DMS53 treated with DMSO at 0.1 percent for 48 hours (cell line): ENCODE measurements around the gene TMX1.
"Not testable (repeated sequence)": the region's sequence is repeated elsewhere in the genome, so short reads cannot be mapped to it uniquely, and the experiment has no call there.

ENCODE experiments used
- DNase-seq: peaks from one replicate; lab custom pipeline; 2025; ENCODE audit not compliant: unreplicated experiment; lab: John Stamatoyannopoulos, UW

The TMX1 gene, protein sequence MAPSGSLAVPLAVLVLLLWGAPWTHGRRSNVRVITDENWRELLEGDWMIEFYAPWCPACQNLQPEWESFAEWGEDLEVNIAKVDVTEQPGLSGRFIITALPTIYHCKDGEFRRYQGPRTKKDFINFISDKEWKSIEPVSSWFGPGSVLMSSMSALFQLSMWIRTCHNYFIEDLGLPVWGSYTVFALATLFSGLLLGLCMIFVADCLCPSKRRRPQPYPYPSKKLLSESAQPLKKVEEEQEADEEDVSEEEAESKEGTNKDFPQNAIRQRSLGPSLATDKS

DNA sequence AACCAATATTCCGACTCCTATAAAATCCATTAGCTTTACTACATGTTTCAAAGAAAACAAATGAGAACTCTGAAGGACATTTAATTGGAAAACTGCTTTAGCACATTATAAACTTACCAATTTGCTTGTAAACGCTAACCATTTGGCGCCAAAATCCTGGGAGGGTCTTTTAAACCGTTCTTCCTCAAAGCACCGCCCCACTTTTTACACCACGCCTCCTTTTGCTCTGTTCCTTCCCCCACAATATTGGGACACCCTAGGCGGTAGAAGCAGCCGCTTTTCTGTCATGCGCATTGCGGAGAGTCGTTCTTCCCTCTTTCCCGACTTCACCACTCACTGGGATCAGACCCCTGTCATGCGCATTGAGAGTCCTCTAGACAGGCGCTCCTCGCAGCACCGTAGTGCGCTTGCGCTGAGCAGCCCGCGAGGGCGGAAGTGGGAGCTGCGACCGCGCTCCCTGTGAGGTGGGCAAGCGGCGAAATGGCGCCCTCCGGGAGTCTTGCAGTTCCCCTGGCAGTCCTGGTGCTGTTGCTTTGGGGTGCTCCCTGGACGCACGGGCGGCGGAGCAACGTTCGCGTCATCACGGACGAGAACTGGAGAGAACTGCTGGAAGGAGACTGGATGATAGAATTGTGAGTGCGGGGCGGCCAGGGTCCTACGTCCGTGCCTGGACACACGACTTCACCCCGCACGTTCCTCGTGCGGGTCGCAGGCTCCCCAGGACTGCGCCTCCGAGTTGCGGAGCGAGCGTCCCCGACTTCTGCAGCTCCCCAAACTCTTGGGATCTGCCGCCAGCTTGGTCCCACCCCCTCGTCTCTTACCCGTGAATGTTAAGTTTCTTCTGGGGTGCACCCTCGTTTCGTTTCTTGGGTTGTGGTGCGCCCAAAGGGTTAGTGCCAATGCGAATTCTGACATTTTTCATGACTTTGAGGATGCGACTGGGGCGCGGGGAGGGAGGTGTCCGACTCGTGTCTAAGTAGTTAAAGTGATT is at the start of gene TMX1:
Gene TMX1 (plus strand): TSS at position 435 of the 991 bp plus-strand sequence. CDS start 46 bp downstream, at position 481.
- peak; percentile 89 for DNase-seq

DNA sequence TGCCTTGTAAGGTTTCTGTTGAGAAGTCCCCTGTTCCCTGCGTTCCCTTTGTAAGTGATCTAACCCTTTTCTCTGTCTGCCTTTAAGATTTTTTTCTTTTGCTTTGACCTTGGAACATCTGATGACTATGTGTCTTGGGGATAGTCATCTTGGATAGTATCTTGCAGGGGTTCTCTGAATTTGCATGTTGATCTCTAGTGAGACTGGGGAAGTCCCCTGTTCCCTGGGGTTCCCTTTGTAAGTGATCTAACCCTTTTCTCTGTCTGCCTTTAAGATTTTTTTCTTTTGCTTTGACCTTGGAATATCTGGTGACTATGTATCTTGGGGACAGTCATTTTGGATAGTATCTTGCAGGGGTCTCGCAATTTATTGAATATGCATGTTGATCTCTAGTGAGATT is 38.2 kb upstream of the TMX1 start:
- DNase-seq: no peak

DNA sequence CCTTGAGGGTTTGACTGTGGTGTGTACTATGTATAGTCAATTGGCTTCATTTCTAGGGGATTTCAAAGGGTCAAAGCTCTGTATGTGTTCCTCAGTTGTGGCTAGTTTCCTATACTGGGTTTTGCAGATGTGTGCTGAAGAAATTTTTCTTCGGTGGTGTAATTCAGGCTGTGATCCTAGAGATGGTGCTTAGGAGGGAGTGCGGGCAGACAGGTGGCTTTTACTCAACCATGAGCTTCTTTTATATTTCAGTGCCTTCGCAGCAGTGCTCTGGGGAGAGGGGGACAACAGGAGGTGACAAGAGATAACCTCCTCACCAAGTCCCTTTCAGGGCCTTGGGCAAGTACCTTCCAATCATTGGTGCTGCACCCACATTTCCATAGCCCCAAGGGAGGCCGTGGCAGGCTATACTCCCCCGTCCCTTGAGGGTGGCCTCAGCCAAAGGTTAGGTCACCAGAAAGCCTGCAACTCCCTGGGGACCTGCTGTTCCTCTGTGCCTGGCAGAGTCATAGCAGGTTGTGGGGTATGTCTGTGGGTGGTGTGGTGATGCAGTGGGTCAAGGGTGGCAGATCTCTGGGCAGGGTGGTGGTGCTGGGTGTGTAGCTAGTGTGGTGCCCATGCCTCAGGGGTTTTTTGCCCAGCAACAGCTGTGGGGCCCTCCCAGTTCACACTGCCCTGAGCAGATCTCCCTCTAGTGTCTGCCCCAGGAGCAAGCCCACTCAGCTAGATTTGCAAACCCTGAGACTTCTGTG is 37.0 kb upstream of the TMX1 start:
- DNase-seq: no peak

DNA sequence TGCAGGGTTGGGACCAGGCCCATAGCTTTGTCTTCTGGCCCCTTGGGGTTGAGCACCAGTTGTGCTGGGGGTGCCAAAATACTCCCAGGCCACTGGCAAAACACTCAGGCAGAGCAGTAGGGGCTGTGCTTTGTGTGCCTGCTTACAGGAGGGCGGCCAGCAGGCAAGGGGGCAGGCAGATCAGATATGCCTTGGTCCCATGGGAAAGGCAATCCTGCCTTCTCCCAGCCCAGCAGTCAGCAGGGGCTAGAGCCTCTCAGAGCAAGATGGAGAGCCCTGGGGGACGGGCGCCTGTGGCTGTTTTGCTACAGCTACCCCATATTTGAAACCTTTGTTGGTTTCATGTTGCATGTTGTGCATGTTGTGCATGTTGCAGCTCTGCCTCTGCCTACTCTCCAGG is 36.2 kb upstream of the TMX1 start:
- no peak for DNase-seq

DNA sequence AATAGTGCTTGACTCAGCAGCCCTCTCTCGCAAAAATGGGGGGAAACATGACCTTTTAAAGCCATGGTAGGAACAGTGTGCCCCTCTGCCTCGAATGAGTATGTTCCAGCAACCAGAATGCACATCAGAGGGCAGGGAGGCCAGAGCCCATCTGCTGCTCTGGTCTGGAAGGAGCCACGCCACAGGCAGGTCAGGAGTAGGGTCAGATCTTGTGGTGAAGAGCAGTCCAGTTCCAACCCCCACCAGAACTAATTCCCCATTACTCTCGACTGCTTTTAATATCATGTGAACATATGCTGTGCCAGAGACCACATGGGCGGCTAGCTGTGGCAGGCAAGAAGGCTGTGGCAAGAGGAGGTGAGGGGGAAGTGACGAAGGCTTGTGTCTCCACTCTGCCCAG is 34.6 kb upstream of the TMX1 start:
- DNase-seq: no peak

DNA sequence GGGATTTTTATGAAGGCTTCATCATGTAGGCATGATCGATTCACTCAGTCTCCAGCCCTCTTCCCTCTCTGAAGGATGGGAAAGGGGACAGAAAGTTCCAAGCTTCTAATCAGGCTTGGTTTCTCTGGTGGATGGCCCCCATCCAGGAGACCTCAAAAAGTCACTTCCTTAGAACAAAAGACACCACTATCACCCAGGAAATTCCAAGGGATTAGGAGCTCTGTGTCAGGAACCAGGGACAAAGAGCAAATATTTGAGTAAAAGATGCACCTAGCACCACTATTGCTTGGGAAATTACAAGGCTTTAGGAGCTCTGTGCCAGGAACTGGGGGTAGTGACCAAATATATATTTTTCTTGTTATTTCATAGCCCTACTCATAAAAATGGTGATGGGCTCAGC is 33.6 kb upstream of the TMX1 start:
- DNase-seq: no peak

DNA sequence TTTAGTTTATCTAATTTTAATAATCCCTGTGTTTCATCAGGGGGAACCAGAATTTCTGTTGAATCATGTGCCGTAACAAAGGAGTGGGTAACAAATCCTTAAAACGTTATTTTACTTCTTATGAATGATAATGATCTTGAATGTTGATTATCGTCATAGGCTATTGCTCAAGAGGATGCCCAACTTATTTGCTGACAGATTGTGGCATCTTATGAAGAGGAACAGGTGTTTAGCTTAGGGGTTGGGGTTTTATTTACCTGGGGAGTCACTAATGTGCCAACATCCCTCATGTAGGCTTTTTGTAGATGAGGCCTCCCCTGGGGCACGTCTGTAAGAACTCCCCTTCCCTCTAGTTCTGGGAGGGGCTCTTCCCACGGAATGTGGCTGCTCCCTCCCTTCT is 32.4 kb upstream of the TMX1 start:
- DNase-seq: no peak

DNA sequence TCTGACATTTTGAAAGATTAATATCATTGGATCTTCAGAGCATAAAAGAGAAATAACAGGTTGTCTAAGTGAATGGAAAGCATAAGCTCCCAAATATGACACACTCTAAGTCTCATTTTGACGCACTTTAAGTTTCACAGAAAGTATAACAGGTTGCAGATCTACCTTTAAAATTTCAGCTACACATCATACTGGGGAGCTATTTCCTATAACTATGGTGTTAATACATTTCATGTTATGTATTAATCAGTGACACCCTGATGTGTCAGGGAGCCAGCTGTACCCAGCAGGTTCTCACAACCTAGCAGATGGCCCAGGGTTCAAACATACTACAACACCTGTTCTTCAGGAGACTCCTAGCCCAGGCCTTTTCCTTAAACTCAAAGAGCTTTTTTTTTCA is 31.1 kb upstream of the TMX1 start:
- DNase-seq: peak; percentile 83

DNA sequence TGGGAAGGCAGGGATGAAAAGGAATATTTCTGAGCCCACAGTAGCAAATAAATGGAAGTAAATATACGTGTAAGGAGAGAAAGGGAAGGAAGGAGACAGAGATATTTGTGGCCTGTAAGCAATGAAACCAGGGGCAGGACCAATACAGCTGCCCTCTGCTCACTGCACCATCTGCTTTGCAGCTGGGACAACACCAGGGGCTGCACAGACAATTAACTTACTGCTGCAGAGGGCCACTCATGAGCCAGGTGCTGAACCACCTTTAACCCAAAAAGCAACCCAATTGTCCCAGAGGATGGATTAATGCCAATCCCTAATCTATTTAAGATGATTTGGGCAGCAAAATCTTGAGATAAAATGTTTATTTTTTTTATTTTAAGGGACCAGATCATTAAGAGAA is 30.6 kb upstream of the TMX1 start:
- DNase-seq: peak; percentile 83

DNA sequence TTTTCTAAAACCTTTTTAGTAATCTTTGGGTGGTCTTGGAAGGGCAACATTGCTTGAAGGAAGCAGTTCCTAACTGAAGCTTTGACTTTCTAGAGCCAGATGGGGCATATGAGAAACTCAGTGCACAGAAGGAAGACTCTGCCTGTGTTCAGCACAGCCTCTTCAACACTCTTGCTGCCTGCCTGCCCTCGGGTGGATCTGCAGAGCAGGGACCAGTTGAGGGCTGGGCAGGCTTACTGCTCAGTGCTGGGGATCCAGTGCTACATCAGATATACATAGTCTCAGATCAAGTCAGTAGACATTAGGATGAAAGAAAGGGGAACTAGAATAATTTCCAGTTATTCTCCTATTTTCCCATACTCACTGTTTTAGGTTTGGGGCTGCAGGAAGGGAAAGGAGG is 29.5 kb upstream of the TMX1 start:
- peak; percentile 62 for DNase-seq

DNA sequence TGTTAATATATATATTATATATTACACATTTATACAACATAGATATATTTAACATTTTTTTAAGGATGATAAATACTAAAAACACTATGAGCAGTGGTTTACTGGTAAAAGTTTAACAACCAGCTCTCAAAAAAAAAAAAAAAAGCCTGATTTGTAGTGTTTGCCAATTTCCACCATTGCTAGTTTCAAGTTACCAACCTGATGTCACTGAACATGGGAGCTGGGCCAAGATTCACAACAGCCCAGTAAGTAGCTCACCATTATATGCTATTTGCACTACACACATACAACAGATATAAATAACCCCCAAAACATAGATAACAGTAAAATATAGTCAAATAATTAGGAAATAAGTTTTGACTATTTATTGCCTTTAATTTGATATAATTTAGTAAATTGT is 28.9 kb upstream of the TMX1 start:
- peak; percentile 81 for DNase-seq

DNA sequence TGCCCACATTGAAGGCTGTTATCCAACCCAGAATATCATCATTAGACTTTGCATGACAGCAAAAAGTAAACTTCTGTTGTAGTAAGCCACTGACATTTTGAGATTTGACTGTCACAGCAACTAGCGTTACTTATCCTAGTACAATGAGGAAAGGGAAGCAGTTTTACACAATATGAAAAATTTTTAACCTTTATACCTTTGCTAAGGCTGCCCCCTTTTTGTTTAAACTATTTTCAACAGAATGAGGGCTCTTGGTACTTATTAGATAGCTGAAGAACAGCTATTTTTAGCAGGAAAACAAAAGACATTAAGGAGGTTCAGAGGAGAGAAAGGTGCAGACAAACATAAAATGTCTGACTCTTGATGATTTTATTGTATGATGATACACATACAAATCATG is 23.4 kb upstream of the TMX1 start:
- DNase-seq: no peak

DNA sequence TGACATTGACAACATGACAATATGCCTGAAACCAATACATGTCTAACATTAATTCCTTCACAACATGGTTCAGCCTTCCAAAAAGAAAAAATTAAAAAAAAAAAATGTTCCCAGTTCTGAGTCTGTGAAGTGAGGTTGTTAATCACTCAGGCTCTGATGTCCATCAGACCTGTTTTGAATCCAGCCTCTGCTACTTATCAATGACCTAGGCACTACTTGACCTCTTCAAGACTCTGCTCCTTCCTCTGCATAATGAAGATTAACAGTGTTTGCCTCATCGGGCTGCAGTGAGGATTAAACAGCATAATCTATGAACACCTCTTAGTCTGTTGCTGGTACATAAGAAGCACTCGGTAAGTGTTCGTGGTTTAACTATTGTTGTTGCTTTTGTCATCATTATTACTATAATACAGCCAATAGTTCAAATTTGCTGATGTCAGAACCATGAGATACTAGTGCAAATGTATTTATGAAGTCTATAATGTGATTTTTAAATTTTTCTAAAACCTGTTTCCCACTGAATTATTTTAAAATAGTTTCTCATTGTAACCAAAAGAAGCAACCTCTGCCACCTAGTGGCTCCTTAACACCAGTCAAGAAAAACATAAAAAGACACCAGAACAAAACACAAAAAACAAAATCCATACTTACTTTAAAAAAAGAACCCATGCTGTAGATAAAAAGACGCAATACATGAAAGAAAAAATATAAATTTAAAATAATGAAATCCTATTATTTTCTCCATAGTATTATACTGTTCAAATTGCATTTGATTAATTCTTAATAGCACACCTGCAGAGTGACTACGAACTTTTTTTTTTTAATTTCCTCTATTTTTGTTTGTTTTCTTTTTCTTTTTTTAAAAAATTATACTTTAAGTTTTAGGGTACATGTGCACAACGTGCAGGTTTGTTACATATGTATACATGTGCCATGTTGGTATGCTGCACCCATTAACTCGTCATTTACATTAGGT is 20.3 kb upstream of the TMX1 start:
- peak; percentile 38 for DNase-seq

DNA sequence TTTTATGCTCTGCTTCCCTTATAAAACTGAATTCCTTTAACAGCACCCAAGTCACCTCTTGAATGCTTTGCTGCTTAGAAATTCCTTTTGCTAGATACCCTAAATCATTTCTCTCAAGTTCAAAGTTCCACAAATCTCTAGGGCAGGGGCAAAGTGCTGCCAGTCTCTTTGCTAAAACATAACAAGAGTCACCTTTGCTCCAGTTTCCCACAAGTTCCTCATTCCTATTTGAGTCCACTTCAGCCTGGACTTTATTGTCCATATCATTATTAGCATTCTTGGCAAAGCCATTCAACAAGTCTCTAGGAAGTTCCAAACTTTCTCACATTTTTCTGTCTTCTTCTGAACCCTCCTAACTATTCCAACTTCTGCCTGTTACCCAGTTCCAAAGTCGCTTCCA is 16.6 kb upstream of the TMX1 start:
- DNase-seq: not testable (repeated sequence)

DNA sequence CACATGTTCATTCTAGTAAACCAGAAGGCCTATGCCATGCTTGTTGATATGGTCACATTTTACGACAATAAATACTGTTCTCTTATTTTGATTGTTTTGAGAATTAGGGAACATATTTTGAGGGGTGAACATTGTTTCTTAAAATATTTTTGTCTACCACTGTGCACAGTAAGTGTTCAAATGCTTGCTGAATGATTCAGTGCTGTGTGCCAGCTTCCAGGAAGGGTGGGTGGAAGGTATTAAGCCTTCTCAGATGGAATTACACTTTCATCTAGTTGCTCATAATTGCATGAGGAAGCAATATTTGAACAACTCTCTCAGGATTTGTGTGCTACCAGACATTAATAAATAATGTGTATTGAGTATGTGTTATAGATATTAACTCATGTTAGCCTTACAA is 15.5 kb upstream of the TMX1 start:
- DNase-seq: no peak

DNA sequence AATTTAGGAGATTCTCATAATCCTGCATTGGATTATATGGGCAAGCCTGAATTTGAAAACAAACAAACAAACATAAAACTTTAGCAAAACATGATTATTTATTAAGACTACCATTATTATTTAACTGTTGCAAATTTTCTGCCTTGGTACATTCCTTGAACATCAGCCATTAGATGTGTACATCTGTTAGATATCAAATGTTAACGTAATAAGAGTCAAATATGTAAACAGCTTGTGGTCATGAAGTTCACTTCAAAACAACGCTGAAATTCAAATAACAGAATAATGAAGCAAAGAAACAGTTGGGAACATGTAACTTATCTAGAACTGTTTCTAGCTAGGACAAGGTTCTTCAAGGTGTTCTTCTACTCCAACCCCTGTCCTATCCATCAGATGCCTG is 14.3 kb upstream of the TMX1 start:
- no peak for DNase-seq

DNA sequence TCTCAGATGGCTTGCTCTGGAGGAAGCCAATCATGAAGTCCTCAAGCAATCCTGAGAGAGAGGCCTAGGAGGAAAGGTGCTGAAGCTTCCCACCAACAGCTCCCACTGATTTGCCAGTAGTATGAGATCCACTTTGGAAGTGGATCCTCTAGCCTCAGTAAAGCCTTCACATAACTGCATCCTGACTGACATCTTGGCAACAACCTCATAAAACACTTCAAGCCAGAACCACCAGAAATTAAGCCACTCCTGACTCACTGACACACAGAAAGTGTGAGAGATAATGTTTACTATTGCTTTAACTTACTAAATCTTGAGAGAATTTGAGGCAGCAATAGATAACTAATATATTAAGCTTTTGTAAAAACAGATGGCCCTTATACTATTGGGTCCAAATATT is 11.7 kb upstream of the TMX1 start:
- DNase-seq: no peak

DNA sequence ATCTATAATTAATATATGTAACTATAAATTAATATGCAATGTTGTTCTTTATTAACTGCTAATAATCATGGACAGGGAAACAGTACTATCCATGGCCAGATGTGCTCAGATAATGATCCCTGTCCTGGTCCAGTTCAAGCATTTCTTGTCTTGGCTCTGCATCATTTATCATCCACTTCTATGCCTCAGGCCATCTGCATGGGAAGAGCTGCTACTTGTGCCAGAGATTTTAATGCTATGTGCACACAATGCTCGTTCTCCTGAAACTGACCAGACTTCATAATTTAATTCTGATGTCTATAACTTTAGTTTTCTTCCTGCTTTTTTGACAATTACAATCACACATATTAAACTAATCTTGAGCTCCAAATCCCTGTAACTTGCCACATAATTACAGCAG is 11.2 kb upstream of the TMX1 start:
- no peak for DNase-seq

DNA sequence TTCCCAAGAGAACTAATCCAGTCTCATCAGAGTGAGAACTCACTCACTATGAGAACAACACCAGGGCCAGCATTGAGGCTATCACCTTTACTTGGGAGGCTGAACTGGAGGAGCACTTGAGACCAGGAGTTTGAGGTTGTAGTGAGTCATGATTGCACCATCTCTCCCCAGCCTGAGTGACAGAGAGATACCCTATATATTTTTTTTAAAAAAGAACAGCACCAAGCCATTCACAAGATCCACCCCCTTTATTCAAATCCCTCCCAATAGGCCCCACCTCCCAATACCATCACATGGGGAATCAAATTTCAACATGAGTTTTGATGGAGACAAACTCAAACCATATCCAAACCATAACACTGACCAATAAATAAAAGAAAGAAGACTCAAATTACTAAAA is 3.7 kb upstream of the TMX1 start:
- DNase-seq: no peak

DNA sequence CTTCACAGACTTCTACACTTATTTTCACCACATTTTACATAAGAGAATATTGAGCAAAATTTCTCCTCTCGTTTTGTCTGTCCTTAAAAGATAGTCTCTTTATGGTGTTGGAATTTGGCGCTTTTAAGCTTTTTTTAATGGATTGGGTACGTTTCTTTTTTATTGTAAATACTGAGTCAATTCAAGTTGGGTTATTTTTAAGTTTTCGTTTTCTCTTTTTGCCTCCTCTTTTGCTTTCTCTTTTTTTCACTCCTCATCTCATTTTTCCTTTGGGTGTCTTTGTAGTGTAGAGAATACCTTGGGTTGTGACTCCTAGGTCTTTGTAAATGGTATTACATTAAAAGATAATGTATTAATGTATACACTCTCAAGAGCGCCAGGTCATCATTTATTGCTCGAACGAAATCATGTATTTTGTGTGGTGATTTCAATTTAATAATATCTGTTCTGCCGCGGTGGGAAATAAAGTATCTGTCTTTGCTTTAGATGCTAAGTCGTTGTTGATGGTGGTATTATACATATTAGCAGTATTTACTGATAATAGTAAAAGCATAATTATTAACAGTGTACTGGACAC is 845 bp downstream of the TMX1 start:
- no peak for DNase-seq
